Tibial artery (tissue), 4 donors: ENCODE data around the gene CASTOR2.
A peak's percentile ranks its signal among the peaks of the same experiment; 100 is the strongest.
"Not testable (repeated sequence)": the region's sequence is repeated elsewhere in the genome, so short reads cannot be mapped to it uniquely, and the experiment has no call there.

ENCODE experiments used
- DNase-seq, 2 donors: peaks; one replicate each; pipeline ENCODE4 v3.0.0-alpha.2; 2019
- H3K27ac ChIP-seq, 2 donors: fragments of 200-600 bp; sonication (generic) in 1 of 2; 1 replicate in 1 of 2; 2 replicates in 1 of 2; pipeline ENCODE4 v1.5.1; 2018 to 2019; ENCODE audit warnings: mild to moderate bottlenecking in 1 of 2
- H3K27me3 ChIP-seq, 2 donors: fragments of 200-600 bp; sonication (generic) in 1 of 2; one replicate each; pipeline versions ENCODE4 v1.5.1 to v1.6.0; 2016 to 2019
- H3K36me3 ChIP-seq, 3 donors: fragments of 200-600 bp; sonication (generic) in 2 of 3; one replicate each; pipeline ENCODE4 v1.5.1; 2016 to 2019; ENCODE audit warnings: mild to moderate bottlenecking in 2 of 3
- H3K4me1 ChIP-seq, 4 donors: fragments of 200-600 bp; sonication (generic) in 2 of 4; 1 replicate in 3 of 4; 2 replicates in 1 of 4; pipeline ENCODE4 v1.5.1; 2016 to 2019
- H3K4me3 ChIP-seq, 2 donors: fragments of 200-600 bp; sonication (generic) in 1 of 2; 1 replicate in 1 of 2; 2 replicates in 1 of 2; pipeline ENCODE4 v1.5.1; 2018 to 2019; ENCODE audit warnings: mild to moderate bottlenecking in 2 of 2
- H3K9me3 ChIP-seq, 3 donors: fragments of 200-600 bp; sonication (generic) in 1 of 3; one replicate each; pipeline ENCODE4 v1.5.1; 2016 to 2019
- CTCF ChIP-seq, 2 experiments: fragments of 200-600 bp in 1 of 2; fragments of 450-650 bp in 1 of 2; IDR thresholded peaks; one replicate each; pipeline ENCODE4 v1.5.1; 2017 to 2019; ENCODE audit warnings: antibody characterized with exemption in 2 of 2, mild to moderate bottlenecking in 1 of 2, moderate library complexity in 1 of 2
- intact Hi-C: fragments of 100-400 bp; cut with DNase I; formaldehyde crosslinking; loops from one replicate; pipeline ENCODE4 v1.15.0; 2023; ENCODE audit warnings: low total_unique reads

The CASTOR2 gene

DNA sequence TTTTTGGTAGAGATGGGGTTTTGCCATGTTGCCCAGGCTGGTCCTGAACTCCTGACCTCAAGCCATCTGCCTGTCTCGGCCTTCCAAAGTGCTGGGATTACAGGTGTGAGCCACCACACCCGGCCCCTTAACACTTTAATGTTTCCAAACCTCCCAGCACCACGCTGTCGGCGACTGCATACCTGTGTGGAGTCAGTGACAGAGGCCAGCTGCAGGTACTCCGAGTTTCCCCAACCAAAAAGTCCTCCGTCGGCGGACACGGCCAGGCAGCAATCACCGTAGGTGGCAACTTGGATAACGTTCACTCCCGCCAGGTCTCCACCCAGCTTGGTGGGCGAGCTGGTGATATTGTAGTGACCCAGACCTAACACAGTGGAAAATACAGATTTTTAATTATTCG is 93.9 kb downstream of the CASTOR2 start:
- H3K4me1 ChIP-seq, result peaks cover 5 to 39% (median 36%) of the 10 kb centered on the region in 4 donors
- peaks cover 59 to 91% (median 82%) of the 10 kb centered on the region in 3 donors for H3K36me3 ChIP-seq
- no peaks in the 10 kb centered on the region for H3K9me3 ChIP-seq
- no peaks in the 10 kb centered on the region for H3K27me3 ChIP-seq
- H3K4me3 ChIP-seq, result no peak overlapping the region
- no peak for TF ChIP-seq CTCF (IDR thresholded peaks at IDR 0.05)
- no peak overlapping the region for H3K27ac ChIP-seq
- no peak for DNase-seq
- intact Hi-C loops, result no loop called here

- no peak overlapping the region for H3K27ac ChIP-seq
- H3K36me3 ChIP-seq, result peaks cover 86 to 100% (median 95%) of the 10 kb centered on the region in 3 donors
- no peaks in the 10 kb centered on the region for H3K4me1 ChIP-seq
- no peak for DNase-seq
- H3K27me3 ChIP-seq, result no peaks in the 10 kb centered on the region
- intact Hi-C loops, result loop anchor here (10.0 kb wide), 1 partner anchor 351 kb away; no protein-coding TSS in a partner anchor
- no peaks in the 10 kb centered on the region for H3K9me3 ChIP-seq
- H3K4me3 ChIP-seq, result no peak overlapping the region
- no peak for TF ChIP-seq CTCF (IDR thresholded peaks at IDR 0.05)
These were observed 99.8 kb downstream of the CASTOR2 start for GRCh38 chr7:75064291-75064690.

DNA sequence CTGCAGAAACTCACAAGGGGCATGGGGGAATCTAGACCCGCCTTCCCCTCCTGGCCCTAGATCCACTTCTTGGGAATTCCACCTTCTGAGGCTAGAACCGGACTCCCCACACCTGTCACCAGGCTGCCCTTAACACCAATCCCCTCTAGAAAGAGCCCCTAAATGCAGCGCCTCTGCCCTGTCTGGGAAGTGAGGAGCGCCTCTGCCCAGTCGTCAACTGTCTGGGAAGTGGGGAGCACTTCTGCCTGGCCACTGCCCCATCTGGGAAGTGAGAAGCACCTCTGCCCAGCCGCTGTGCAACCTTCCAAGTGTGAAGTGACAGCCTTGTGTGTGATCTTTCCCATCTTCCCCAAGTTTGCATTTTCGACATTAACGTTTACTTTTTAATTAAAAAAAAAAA is 100.3 kb downstream of the CASTOR2 start:
- no peak overlapping the region for H3K4me3 ChIP-seq
- peaks cover 85 to 100% (median 95%) of the 10 kb centered on the region in 3 donors for H3K36me3 ChIP-seq
- DNase-seq, result no peak

DNA sequence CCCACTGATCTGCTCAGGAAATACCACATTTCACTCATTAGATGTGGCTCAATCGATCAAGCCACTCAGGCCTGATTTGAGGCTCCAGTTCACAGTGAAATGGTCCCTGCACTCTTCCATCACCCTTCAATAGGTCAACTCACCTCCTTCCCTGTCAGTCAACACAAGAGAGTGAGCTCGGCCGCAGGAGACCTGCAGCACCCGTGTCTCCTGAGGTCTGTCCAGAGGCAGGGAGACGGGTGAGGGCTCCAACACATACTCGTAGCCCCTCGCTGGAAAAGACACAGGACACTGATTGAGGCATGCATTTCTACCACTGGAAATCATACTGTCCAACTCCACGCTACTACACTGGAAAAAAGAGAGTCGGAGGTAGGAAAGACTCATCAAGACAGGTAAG is 102.0 kb downstream of the CASTOR2 start:
- Histone ChIP-seq H3K27me3 (no peaks in the 10 kb centered on the region), H3K9me3 (no peaks in the 10 kb centered on the region), H3K4me1 (no peaks in the 10 kb centered on the region), H3K36me3 (peaks cover 75 to 95% (median 87%) of the 10 kb centered on the region in 3 donors), H3K4me3 (no peak overlapping the region), H3K27ac (no peak overlapping the region)
- peak in 1 of 2 donors; percentile 50 for DNase-seq
- no peak for TF ChIP-seq CTCF (IDR thresholded peaks at IDR 0.05)
- intact Hi-C loops, result loop anchor here (10.0 kb wide), 1 partner anchor 348 kb away; no protein-coding TSS in a partner anchor

More for the DNA sequence above, 100.3 kb downstream of the CASTOR2 start:
- TF ChIP-seq CTCF (IDR thresholded peaks at IDR 0.05), result no peak
- H3K4me1 ChIP-seq, result no peaks in the 10 kb centered on the region
- no peaks in the 10 kb centered on the region for H3K9me3 ChIP-seq
- no peaks in the 10 kb centered on the region for H3K27me3 ChIP-seq
- no peak overlapping the region for H3K27ac ChIP-seq
- intact Hi-C loops, result loop anchor here (10.0 kb wide), 1 partner anchor 350 kb away; no protein-coding TSS in a partner anchor

- intact Hi-C loops, result no loop called here
- H3K9me3 ChIP-seq, result no peaks in the 10 kb centered on the region
- no peak for DNase-seq
- H3K4me1 ChIP-seq, result peaks cover 0 to 13% (median 9%) of the 10 kb centered on the region in 4 donors
- no peaks in the 10 kb centered on the region for H3K27me3 ChIP-seq
- H3K27ac ChIP-seq, result peak overlapping the region; percentile 77 to 92
- H3K4me3 ChIP-seq, result peak overlapping the region; percentile 75
- no peak for TF ChIP-seq CTCF (IDR thresholded peaks at IDR 0.05)
- H3K36me3 ChIP-seq, result peaks cover 21 to 31% (median 27%) of the 10 kb centered on the region in 3 donors
These were observed 108.4 kb downstream of the CASTOR2 start for GRCh38 chr7:75072981-75073283.

DNA sequence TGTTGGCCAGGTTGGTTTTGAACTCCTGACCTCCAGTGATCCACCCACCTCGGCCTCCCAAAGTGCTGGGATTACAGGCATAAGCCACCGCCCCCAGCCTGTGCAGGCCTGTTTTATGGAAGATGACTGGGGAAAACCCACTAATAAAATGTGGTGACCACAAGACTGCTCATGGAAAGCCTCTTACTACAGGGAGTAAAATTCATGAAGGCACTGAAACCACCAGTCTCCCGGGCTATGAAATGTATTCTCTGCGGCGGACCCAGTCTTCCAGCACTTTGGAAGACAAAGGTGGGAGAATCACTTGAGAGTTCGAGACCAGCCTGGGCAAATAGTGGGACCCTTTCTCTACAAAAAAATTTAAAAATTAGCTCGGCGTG is 109.7 kb downstream of the CASTOR2 start:
- H3K9me3 ChIP-seq, H3K27me3 ChIP-seq, intact Hi-C loops: not testable (repeated sequence)
- peak in 1 of 2 donors; percentile 20 for DNase-seq
- Histone ChIP-seq H3K36me3 (peaks cover 10 to 18% (median 15%) of the 10 kb centered on the region in 3 donors), H3K4me3 (peak overlapping the region; percentile 75), H3K4me1 (peaks cover 0 to 13% (median 9%) of the 10 kb centered on the region in 4 donors), H3K27ac (peak overlapping the region; percentile 77 to 92)
